Measurements from ENCODE around the gene PLA2G2D.

Gene PLA2G2D

GRCh38 chr1:20114021-20114648, 5.2 kb downstream of the PLA2G2D start:
- no peak for DNase-seq (ENCODE audit: low read depth)

- no peak for DNase-seq (ENCODE audit: low read depth)
These were observed 6.9 kb downstream of the PLA2G2D start for GRCh38 chr1:20112279-20113000.

DNA sequence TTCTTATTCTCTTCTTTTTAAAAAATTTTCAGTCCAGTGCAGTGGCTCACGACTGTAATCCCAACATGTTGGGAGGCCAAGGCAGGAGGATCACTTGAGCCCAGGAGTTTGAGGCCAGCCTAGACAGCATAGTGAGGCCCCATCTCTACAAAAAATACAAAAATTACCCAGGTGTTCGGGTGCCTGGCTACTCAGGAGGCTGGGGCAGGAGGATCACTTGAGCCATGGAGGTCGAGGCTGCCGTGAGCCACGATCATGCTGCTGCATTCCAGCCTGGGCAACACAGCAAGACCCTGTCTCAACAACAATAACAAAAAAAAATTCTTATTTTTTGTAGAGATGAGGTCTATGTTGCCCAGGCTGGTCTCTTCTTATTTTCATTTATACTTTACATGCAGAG, 7.9 kb downstream of the PLA2G2D start:
- no peak for DNase-seq (ENCODE audit: low read depth)

GRCh38 chr1:20110679-20111078, 8.7 kb downstream of the PLA2G2D start:
- DNase-seq (ENCODE audit: low read depth): no peak

GRCh38 chr1:20109223-20109856, 10.0 kb downstream of the PLA2G2D start:
- DNase-seq (ENCODE audit: low read depth): no peak

GRCh38 chr1:20108366-20109123, 10.8 kb downstream of the PLA2G2D start:
- DNase-seq (ENCODE audit: low read depth): no peak

DNA sequence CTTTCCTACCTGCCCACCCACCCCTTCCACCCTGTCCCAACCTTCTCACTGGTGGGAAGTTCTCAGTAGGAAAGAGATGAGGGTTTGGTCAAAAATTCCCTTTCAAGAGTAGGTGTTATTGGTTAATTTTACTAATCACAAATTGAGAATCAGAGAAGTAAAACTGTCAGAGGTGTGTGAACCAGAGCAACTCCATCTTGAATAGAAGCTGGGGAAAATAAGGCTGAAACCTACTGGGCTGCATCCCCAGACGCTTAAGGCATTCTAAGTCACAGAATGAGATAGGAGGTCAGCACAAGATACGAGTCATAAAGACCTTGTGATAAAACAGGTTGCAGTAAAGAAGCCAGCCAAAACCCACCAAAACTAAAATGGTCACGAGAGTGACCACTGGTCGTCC, 11.5 kb downstream of the PLA2G2D start:
- DNase-seq (ENCODE audit: low read depth): no peak

- no peak for DNase-seq (ENCODE audit: low read depth)
These were observed 12.0 kb downstream of the PLA2G2D start for GRCh38 chr1:20107351-20107750.

DNA sequence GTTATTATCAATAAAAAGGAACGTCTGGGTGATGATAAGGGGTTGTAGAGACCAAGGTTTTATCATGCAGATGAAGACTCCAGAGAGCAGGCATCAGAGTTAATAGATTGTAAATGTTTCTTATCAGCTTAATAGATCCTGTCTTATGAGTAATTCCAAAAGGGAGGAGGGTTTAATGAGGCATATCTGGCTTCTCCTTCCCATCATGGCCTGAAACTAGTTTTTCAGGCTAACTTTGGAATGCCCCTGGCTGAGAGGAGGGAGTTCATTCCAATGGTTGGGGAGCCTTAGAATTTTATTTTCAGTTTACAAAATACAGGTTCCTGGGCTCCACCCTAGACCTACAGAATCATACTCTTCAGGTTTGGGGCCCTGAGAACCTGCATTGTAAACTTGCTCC, 13.5 kb downstream of the PLA2G2D start:
- no peak for DNase-seq (ENCODE audit: low read depth)

- no peak for DNase-seq (ENCODE audit: low read depth)
These were observed 16.5 kb downstream of the PLA2G2D start for GRCh38 chr1:20102875-20103274.

DNA sequence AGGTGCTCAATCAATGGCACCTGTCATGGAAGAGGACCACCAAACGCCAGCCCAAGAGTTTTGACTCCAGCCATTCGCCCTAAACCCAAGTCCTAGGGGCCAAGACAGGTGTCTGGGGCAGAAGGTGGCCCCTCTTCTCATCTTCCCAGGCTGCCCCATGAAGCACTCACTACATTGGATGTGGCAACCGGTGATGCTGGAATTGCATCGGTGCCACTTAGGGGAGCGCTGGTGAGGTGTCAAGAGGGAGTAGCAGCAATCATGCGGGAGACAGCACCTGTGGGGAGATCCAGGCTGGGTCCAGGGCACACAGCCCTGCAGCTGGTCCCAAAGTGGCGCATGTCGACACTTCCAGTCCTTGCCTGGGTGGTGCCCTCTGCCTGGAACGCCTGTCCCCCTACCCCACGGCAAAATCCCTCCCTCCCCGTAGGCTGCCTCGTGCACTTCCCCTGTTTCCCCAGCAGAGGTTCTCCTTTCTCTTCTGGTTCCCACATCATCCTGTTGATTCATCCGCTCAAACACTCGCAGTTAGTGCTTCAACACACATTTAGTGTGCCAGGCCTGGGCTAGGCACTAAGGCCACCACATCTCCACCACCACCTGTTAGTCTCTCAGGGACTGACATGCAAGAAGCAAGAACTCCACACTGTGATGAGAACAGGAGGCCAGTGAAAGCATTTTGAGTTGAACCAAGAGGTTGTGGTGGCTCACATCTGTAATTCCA, 18.5 kb downstream of the PLA2G2D start:
- DNase-seq (ENCODE audit: low read depth): no peak

GRCh38 chr1:20099533-20099932, 19.8 kb downstream of the PLA2G2D start:
- no peak for DNase-seq (ENCODE audit: low read depth)

GRCh38 chr1:20096840-20097447, 22.4 kb downstream of the PLA2G2D start:
- no peak for DNase-seq (ENCODE audit: low read depth)

GRCh38 chr1:20095564-20096434, 23.5 kb downstream of the PLA2G2D start:
- no peak for DNase-seq (ENCODE audit: low read depth)

DNA sequence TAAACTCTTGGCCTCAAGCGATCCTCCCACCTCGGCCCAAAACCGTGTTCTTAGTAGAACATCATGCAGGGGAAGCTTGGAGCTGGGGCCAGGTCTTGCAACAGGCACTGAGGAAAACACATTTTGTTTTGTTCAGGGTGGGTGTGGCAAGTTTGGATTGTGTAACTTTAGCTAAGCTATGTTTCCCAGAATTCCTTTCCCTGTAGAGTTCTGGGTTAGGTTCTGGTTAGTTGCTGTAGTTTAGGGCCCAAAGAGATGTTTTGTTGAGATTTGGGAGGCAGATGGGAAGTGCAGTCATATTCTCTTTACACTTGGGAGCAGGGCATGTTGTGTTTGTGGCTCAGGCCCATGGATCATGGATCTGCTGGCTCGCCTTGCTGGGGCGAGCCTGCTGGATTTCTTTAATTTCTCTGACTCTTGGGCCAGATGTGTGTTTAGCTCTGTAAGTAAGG, 25.4 kb downstream of the PLA2G2D start:
- no peak for DNase-seq (ENCODE audit: low read depth)

DNA sequence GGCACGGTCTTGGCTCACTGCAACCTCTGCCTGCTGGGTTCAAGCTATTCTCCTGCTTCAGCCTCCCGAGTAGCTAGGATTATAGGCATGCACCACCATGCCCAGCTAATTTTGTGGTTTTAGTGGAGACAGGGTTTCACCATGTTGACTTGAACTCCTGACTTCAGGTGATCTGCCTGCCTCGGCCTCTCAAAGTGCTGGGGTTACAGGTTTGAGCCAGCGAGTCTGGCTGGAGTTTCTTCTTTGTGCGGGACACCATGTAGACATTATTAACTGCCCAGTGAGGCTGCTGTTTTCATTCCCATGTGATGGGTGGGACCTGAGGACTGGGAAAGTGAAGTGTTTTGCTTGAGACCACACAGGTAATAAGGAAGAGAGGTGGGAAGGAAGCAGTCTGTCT, 26.0 kb downstream of the PLA2G2D start:
- DNase-seq (ENCODE audit: low read depth): no peak

- DNase-seq (ENCODE audit: low read depth): no peak
These were observed 28.7 kb downstream of the PLA2G2D start for GRCh38 chr1:20090641-20091040.

DNA sequence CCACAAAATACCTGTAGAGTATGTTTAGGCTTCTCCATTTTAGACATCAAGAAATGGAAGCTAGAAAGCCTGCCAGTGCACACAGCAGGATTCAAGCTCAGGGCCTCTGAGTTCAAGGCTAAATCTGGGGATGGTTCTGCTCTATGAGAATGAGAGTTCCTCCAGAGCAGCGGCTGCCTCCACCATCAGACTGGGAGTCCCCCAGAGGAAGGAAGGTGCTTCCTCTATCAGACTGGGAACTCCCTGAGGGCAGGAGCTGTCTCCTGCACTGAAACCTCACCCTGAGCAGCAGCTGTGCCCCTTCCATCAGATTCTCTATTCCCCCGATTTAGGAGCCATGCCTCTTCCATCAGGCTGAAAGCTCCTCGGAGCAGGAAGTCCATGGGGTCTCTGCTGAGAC, 29.2 kb downstream of the PLA2G2D start:
- DNase-seq (ENCODE audit: low read depth): no peak

DNA sequence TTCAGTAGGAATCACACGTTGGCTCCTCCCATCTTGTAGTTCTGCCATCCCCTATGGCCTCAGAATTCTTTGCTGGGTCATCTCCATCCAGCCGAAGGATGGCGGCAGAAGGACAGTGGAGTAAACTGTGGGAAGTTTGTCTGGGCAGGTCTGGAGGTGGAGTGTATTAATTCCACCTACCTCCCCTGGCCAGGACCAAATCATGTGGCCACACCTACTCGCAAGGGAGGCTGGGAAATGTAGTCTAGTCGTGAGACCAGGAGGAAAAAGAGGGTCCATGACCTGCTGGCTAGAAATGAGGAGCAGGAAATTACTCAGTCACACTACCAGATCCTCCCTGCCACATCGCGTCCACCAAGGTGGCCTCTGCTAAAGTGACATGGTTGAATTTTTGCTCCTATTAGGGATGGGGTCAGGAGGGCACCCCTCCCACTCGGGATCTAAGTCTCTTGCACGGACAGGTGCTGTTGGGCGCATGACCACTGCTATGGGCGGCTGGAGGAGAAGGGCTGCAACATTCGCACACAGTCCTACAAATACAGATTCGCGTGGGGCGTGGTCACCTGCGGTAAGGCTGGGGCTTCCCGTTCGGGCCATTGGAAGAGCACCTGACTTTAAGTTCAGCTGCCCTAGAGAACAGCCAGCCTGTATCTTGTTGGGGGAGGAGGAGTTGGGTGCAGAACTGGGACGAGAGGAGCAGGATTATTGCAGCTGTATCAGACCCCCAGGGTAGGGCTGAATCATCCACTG, 29.8 kb downstream of the PLA2G2D start:
- DNase-seq (ENCODE audit: low read depth): no peak

DNA sequence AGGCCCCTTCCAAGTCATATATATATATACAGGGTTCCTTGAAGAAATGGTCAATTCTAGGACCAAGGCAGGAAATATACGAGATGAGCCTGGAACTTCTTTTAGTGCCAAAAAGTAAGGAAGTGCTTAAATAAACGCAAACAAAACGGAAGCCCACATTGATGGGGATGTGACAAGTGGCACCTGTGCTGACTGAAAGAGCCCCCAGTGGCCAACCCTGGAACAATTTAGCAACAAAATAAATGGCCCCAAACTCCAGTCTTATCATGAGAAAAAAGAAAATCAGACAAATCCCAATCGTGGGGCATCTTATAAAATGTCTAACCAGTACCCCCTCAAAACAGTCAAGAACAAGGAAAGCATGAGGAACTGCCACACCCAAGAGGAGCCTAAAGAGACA, 31.7 kb downstream of the PLA2G2D start:
- no peak for DNase-seq (ENCODE audit: low read depth)
